Duodenal mucosa (tissue), 2 donors: ENCODE measurements around the gene HEPHL1.

ENCODE experiments used
- H3K27ac ChIP-seq: one replicate; pipeline ENCODE4 v1.7.0; 2013; ENCODE audit warnings: low read depth, low read length
- H3K27me3 ChIP-seq, 2 donors: one replicate each; pipeline ENCODE4 v1.7.0; 2013; ENCODE audit warnings: low read length in 2 of 2, control low read depth in 1 of 2; ENCODE audit not compliant: insufficient read depth in 2 of 2, control insufficient read depth in 1 of 2
- H3K36me3 ChIP-seq, 2 donors: one replicate each; pipeline ENCODE4 v1.7.0; 2013; ENCODE audit warnings: low read length in 2 of 2, control low read depth in 1 of 2; ENCODE audit not compliant: insufficient read depth in 2 of 2, control insufficient read depth in 1 of 2
- H3K4me1 ChIP-seq, 2 donors: one replicate each; pipeline ENCODE4 v1.7.0; 2013; ENCODE audit warnings: low read length in 2 of 2, control low read depth in 1 of 2; ENCODE audit not compliant: insufficient read depth in 2 of 2, control insufficient read depth in 1 of 2
- H3K4me3 ChIP-seq, 2 donors: one replicate each; pipeline ENCODE4 v1.7.0; 2013; ENCODE audit warnings: low read length in 2 of 2, low read depth in 1 of 2
- H3K9ac ChIP-seq, 2 donors: one replicate each; pipeline ENCODE4 v1.7.0; 2013; ENCODE audit warnings: low read length in 2 of 2, low read depth in 1 of 2
- H3K9me3 ChIP-seq, 2 donors: one replicate each; pipeline ENCODE4 v1.7.0; 2013; ENCODE audit warnings: low read length in 2 of 2, control low read depth in 1 of 2; ENCODE audit not compliant: control insufficient read depth in 1 of 2

HEPHL1 gene

DNA sequence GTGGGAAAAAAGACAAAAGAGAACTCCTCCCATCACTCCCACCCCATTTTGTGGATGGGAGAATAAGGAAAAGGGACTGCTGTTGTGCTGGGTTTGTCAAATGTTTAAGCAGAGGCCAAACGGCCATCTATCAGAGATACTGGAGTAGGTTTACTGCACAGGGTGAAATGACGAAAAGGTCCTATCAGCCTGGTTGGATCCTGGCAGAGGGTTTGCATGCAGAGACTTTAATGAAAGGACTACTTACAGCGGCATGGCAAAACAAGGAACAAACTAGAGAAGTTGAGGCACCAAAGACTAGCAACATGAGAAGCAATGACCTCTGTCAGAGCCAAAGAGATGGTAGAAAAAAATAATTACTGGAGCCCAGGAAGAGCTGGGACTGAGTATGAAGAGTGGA lies 32.2 kb upstream of the HEPHL1 start:
- Histone ChIP-seq H3K4me1 (no peaks in the 10 kb centered on the region), H3K9ac (no peak overlapping the region), H3K27ac (no peak overlapping the region), H3K9me3 (no peaks in the 10 kb centered on the region), H3K4me3 (no peak overlapping the region), H3K36me3 (no peaks in the 10 kb centered on the region), H3K27me3 (no peaks in the 10 kb centered on the region)

DNA sequence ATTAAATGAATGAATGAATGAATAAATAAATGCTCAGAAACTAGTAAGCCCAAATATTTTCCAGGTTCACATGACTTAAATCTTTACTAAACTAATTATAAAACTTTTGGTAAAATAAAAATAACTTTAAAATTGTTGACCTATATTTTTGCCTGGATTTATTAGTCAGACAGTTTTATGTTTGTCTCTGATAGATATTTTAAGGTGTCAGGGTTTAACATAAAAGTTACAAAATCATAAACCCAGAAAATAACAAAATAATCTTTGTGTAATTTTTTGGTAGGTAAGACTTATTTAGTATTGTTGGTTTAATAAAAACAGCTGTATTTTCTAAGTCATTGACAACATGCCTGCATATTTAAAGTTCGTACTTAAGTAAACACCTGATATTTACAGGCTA lies 27.4 kb upstream of the HEPHL1 start:
- Histone ChIP-seq H3K36me3 (no peaks in the 10 kb centered on the region), H3K27ac (no peak overlapping the region), H3K9ac (no peak overlapping the region), H3K27me3 (no peaks in the 10 kb centered on the region), H3K4me3 (no peak overlapping the region), H3K4me1 (no peaks in the 10 kb centered on the region), H3K9me3 (no peaks in the 10 kb centered on the region)

DNA sequence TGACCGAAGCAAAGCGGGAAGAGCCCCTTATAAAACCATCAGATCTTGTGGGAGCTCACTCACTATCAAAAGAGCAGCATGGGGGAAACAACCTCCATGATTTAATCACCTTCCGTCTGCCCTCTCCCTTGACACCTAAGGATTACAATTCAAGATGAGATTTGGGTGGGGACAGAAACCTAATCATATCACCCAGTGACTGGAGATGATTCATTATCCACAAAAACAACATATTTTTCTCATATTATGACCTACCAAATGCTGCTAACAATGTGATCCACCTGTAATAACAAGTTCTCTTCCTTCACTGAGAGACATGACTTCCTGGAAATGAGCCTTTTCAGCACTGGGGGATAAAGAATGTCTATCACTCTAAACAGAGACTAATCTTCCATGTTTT lies 23.4 kb upstream of the HEPHL1 start:
- no peaks in the 10 kb centered on the region for H3K9me3 ChIP-seq
- H3K27ac ChIP-seq: no peak overlapping the region
- H3K36me3 ChIP-seq: no peaks in the 10 kb centered on the region

DNA sequence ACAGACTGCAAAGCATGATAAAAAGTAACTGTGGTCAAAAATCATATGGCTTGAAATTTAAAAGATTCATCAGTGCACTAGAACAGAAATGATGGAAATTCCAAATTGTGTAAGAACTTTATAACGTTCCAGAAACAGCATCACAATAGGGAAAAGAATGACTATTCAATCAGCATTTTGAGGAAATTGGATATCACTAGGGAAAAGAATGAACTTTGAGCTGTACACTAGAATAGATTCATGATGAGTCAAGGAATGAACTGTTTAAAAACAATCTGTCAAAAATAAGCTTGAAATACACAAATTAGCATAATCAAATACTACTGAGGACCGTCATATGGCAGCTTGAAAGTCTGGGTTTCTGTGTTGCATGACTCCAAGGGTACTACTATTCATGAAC lies 20.5 kb upstream of the HEPHL1 start:
- Histone ChIP-seq H3K9ac (no peak overlapping the region), H3K4me3 (no peak overlapping the region), H3K27me3 (no peaks in the 10 kb centered on the region), H3K36me3 (no peaks in the 10 kb centered on the region), H3K27ac (no peak overlapping the region), H3K9me3 (no peaks in the 10 kb centered on the region), H3K4me1 (no peaks in the 10 kb centered on the region)

More for the DNA sequence above, 23.4 kb upstream of the HEPHL1 start:
- H3K4me1 ChIP-seq: no peaks in the 10 kb centered on the region
- no peak overlapping the region for H3K4me3 ChIP-seq
- H3K9ac ChIP-seq: no peak overlapping the region
- no peaks in the 10 kb centered on the region for H3K27me3 ChIP-seq

DNA sequence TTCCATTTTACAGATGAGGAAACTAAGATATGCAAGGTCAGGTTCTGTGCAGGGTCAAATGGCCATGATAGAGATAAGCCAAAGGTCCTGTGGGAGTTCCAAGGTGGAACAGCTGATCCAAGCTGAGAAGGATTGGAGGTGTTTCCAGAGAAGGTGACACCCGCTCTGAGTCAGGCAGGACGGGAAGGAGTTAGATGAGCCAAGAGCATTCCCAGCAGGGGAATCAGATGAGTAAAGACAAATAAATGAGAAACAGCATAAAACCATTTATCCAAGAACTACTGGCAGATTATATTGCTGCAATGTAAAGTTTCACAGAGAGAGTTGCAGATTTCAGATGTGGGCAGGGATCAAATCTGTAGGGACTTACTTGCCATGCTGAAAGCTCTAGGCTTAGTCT lies 18.9 kb upstream of the HEPHL1 start:
- H3K27ac ChIP-seq: no peak overlapping the region

DNA sequence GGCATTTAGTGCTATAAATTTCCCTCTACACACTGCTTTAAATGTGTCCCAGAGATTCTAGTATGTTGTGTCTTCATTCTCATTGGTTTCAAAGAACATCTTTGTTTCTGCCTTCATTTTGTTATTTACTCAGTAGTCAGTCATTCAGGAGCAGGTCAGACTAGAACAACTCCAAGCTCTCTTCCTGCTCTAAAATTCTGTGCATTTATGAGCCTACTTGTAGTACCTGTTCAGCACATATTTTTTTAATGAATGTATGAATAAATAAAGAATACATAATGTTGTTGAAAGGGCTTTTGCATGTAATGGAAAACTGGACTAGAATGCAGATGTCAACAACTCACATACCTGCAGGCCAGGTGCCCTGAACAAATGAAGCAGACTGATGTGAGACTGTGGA lies 13.7 kb upstream of the HEPHL1 start:
- Histone ChIP-seq H3K27me3 (no peaks in the 10 kb centered on the region), H3K27ac (no peak overlapping the region), H3K4me3 (no peak overlapping the region), H3K9ac (no peak overlapping the region), H3K36me3 (no peaks in the 10 kb centered on the region), H3K9me3 (no peaks in the 10 kb centered on the region), H3K4me1 (no peaks in the 10 kb centered on the region)

More for the DNA sequence above, 18.9 kb upstream of the HEPHL1 start:
- no peaks in the 10 kb centered on the region for H3K4me1 ChIP-seq
- H3K4me3 ChIP-seq: no peak overlapping the region
- H3K27me3 ChIP-seq: no peaks in the 10 kb centered on the region
- H3K9ac ChIP-seq: no peak overlapping the region
- no peaks in the 10 kb centered on the region for H3K36me3 ChIP-seq
- no peaks in the 10 kb centered on the region for H3K9me3 ChIP-seq

DNA sequence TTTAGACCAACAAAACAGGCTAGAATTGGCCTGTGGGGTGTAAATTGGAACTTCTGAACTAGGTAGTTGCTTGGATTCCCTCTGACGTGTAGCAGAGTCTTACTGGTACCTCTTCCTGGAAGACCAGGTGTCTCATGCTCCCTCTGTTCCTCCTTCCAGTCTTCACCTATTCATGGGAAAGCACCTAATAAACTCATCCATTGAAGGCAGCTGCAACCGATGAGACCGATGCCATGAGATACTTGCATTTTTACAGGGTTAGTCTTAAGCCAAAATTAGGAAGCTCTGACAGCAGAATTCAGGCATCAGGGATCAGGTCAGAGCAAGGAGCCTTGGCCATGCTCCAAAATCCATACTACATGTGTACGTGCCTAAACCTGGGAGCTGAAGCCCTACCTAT lies 13.2 kb upstream of the HEPHL1 start:
- Histone ChIP-seq H3K9me3 (no peaks in the 10 kb centered on the region), H3K36me3 (no peaks in the 10 kb centered on the region), H3K4me3 (no peak overlapping the region), H3K27ac (no peak overlapping the region), H3K9ac (no peak overlapping the region), H3K27me3 (no peaks in the 10 kb centered on the region), H3K4me1 (no peaks in the 10 kb centered on the region)

DNA sequence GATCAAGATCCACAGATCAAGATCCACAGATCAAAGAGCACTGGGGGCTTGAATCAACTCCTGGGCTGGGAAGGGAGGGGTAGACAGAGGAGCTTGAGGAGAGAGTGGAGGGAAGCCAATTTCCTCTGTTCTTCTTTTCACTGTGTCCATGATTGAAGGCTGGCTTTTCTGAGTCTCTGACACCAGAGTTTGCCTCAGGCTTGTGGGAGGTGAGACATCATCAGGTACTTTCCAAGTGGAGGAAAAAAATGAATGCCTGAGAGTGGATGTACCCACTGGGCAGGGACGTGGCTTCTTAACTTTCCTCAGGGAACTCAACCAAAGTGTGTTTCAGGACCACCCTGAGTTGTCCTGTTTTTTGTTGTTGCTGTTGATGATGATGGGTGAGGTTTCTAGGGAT lies 11.0 kb upstream of the HEPHL1 start:
- Histone ChIP-seq H3K9ac (no peak overlapping the region), H3K27me3 (no peaks in the 10 kb centered on the region), H3K36me3 (no peaks in the 10 kb centered on the region), H3K4me1 (no peaks in the 10 kb centered on the region), H3K9me3 (peaks cover 0 to under 1% of the 10 kb centered on the region in 2 donors), H3K4me3 (no peak overlapping the region), H3K27ac (no peak overlapping the region)

DNA sequence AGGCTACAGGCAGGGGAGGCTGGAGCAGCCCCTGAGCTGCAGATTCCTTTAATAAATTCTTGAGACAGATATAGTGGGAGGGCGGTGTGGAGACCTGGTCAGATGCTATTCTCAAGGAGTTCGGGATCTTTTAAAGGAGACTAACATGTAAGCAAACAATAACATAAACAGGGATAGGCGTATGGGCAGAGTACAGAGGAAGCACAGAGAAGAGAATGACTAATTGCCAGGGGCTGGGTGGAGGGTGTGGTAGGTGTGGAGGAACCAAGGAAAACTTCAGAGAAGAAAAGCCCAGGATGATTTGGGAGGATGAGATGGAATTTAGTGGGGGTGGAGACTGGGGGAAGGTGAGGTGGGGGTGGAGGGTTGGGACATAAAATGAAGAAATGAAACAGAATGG lies 9.7 kb upstream of the HEPHL1 start:
- Histone ChIP-seq H3K4me3 (no peak overlapping the region), H3K4me1 (no peaks in the 10 kb centered on the region), H3K27ac (no peak overlapping the region), H3K9me3 (peaks cover 0 to 2% of the 10 kb centered on the region in 2 donors), H3K36me3 (no peaks in the 10 kb centered on the region), H3K9ac (no peak overlapping the region), H3K27me3 (no peaks in the 10 kb centered on the region)

DNA sequence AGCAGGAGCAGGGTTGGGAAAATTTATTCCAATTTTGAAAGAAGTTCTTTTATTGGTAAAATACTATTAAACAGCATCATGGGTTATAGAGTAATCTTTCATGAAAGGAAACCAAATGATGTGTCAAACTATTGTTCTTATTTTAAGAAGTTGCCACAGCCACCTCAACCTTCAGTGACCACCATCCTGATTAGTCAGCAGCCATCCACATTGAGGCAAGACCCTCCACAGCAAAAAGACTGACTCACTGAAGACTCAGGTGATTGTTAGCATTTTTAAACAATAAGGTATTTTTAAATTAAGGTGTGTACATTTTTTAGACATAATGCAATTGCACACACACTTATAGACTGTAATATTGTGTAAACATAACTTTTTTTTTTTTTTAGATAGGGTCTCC lies 3.7 kb upstream of the HEPHL1 start:
- Histone ChIP-seq H3K36me3 (no peaks in the 10 kb centered on the region), H3K9me3 (peaks cover 0 to 2% of the 10 kb centered on the region in 2 donors), H3K9ac (no peak overlapping the region), H3K27me3 (no peaks in the 10 kb centered on the region), H3K27ac (no peak overlapping the region), H3K4me3 (no peak overlapping the region), H3K4me1 (no peaks in the 10 kb centered on the region)

DNA sequence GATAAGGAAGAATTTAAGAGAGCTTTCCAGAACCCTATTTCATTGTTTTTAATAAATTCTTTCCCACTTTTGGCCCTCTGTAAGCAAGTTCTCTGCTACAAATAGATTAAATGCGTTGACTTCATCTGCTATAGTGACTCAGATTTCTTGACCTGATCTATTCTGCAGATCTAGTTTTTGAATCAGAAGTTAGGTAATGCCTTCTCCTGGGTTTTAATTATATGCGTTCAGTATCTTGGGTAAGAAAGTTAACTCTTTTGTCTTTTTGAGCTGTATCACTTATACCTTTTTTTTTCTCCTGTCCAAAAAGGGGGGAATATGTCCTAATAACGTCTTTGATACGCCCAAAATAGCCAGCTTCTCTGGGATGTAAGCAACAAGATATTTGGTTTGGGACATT lies 2.4 kb upstream of the HEPHL1 start:
- Histone ChIP-seq H3K4me1 (no peaks in the 10 kb centered on the region), H3K4me3 (no peak overlapping the region), H3K9me3 (peaks cover 0 to 2% of the 10 kb centered on the region in 2 donors), H3K9ac (no peak overlapping the region), H3K27me3 (no peaks in the 10 kb centered on the region), H3K27ac (no peak overlapping the region), H3K36me3 (no peaks in the 10 kb centered on the region)
